A549 (cell line): ENCODE results near the gene SLC25A3. TPM values are rescaled to one million over a fixed set of nuclear protein-coding genes. Genes with fewer than 3 reads are reported as not detected.
A peak's percentile ranks its signal among the peaks of the same experiment; 100 is the strongest.

Experiments
- ATAC-seq, 2 experiments: fragments of 200-7000 bp in 1 of 2; fragments of >200 bp in 1 of 2; cut with Nextera tagmentation in 1 of 2; cut with Tn5 transposase in 1 of 2; 3 replicates each; pipeline versions ENCODE4 v1.8.0 to v1.9.1; 2018 to 2020; ENCODE audit warnings: mild to moderate bottlenecking in 1 of 2, moderate library complexity in 1 of 2
- CTCF ChIA-PET: fragments of 300-600 bp; sonication (Branson Sonifier 250); formaldehyde crosslinking; extraction: SDS; loops from one replicate; lab custom pipeline; 2021; ENCODE audit warnings: antibody characterized with exemption, inconsistent platforms; lab: Yijun Ruan, JAX
- POLR2A ChIA-PET: fragments of 350-600 bp; formaldehyde crosslinking; extraction: SDS; loops from one replicate; lab custom pipeline; 2021; ENCODE audit warnings: antibody characterized with exemption, inconsistent platforms; lab: Yijun Ruan, JAX
- DNase-seq, 2 experiments: peaks; one replicate each; pipeline versions ENCODE4 v3.0.0 to v3.0.0-alpha.2; 2011 to 2016; ENCODE audit warnings: low read depth in 1 of 2, low spot score in 1 of 2
- FAIRE-seq: peaks from 2 replicates; lab custom pipeline; 2011; peaks lifted over from hg19 to GRCh38; lab: Jason Lieb, UNC
- H3K27ac ChIP-seq, 2 experiments: fragments of >200 bp; sonication (Bioruptor Twin); formaldehyde crosslinking; 3 replicates each; pipeline ENCODE4 v1.5.1; 2016 to 2017
- H3K4me1 ChIP-seq: fragments of >200 bp; sonication (Bioruptor Twin); formaldehyde crosslinking; 3 replicates; pipeline ENCODE4 v1.6.1; 2016
- H3K4me2 ChIP-seq: fragments of >200 bp; sonication (Bioruptor Twin); formaldehyde crosslinking; 3 replicates; pipeline ENCODE4 v1.6.1; 2016
- H3K4me3 ChIP-seq: fragments of >200 bp; sonication (Bioruptor Twin); formaldehyde crosslinking; 3 replicates; pipeline ENCODE4 v1.5.1; 2016
- H3K9me3 ChIP-seq: fragments of >200 bp; sonication (Bioruptor Twin); formaldehyde crosslinking; 3 replicates; pipeline ENCODE4 v1.6.1; 2016
- CHD2 ChIP-seq: fragments of 150-350 bp; IDR thresholded peaks from 2 replicates; pipeline ENCODE4 v1.6.1; 2014; ENCODE audit warnings: low read length; ENCODE audit not compliant: partially characterized antibody
- EHMT2 ChIP-seq: fragments of 200-600 bp; sonication (generic); IDR thresholded peaks from 2 replicates; pipeline ENCODE4 v1.6.1; 2016; ENCODE audit warnings: antibody characterized with exemption, low read depth, mild to moderate bottlenecking, moderate library complexity
- FOSB ChIP-seq: fragments of 250-450 bp; sonication (Bioruptor Pico); IDR thresholded peaks from 2 replicates; pipeline ENCODE4 v1.5.0; 2020; ENCODE audit warnings: mild to moderate bottlenecking, moderate library complexity
- HOXB13 ChIP-seq: fragments of 250-450 bp; sonication (Bioruptor Pico); IDR thresholded peaks from 2 replicates; pipeline ENCODE4 v1.5.0; 2020; ENCODE audit warnings: low read depth, mild to moderate bottlenecking, moderate library complexity
- HOXB5 ChIP-seq: fragments of 250-450 bp; sonication (Bioruptor Pico); IDR thresholded peaks from 2 replicates; pipeline ENCODE4 v1.5.0; 2020; ENCODE audit warnings: mild to moderate bottlenecking, moderate library complexity
- PHF8 ChIP-seq: fragments of 200-600 bp; sonication (generic); IDR thresholded peaks from 2 replicates; pipeline ENCODE4 v1.6.1; 2016; ENCODE audit warnings: low read depth, mild to moderate bottlenecking, antibody characterized with exemption, moderate library complexity, borderline replicate concordance
- RNF2 ChIP-seq: fragments of 200-600 bp; sonication (generic); IDR thresholded peaks from 2 replicates; pipeline ENCODE4 v1.6.1; 2016; ENCODE audit warnings: low read depth, mild to moderate bottlenecking, antibody characterized with exemption, moderate library complexity, borderline replicate concordance
- SREBF2 ChIP-seq: fragments of 450-650 bp; IDR thresholded peaks from 2 replicates; pipeline ENCODE4 v1.6.1; 2014; ENCODE audit warnings: mild to moderate bottlenecking, moderate library complexity
- TFCP2L1 ChIP-seq: fragments of 250-450 bp; sonication (Bioruptor Pico); IDR thresholded peaks from 2 replicates; pipeline ENCODE4 v1.5.0; 2021; ENCODE audit warnings: mild to moderate bottlenecking
- WGBS: methylation state at CpG from one replicate; pipeline ENCODE4 v1.1.6; 2017; ENCODE audit errors: missing lambda C conversion rate; 5-methylcytosine and 5-hydroxymethylcytosine counted together
- polyA plus RNA-seq, 4 experiments: library from polyadenylated mRNA; depleted of rRNA in 3 of 4; stranded (reverse); fragments of >200 nt; fragmentation: RNase III in 1 of 4; extraction: RNeasy Plus Mini Kit Qiagen cat#74134 plus additional on column Dnase treatment in 1 of 4; gene quantifications; 2 replicates in 3 of 4; 3 replicates in 1 of 4; pipeline ENCODE4 v1.2.3, GENCODE V29; 2011 to 2017
- TF ChIP-seq, protein P1 (sequence below): IDR thresholded peaks from 2 replicates; pipeline ENCODE4 v1.6.1; 2012; ENCODE audit warnings: low read depth, borderline replicate concordance
- TF ChIP-seq, protein P2 (sequence below): fragments of 450-650 bp; IDR thresholded peaks from 2 replicates; pipeline ENCODE4 v1.6.1; 2014; ENCODE audit warnings: antibody characterized with exemption
- TF ChIP-seq, protein P3 (sequence below): fragments of >200 bp; sonication (Bioruptor Twin); formaldehyde crosslinking; IDR thresholded peaks from 2 replicates; pipeline ENCODE4 v1.6.1; 2016
- TF ChIP-seq, protein P4 (sequence below): fragments of >200 bp; sonication (Bioruptor Twin); formaldehyde crosslinking; IDR thresholded peaks from 3 replicates; pipeline ENCODE4 v1.5.1; 2016
- TF ChIP-seq, protein P5 (sequence below): fragments of 200-600 bp; sonication (generic); IDR thresholded peaks from 2 replicates; pipeline ENCODE4 v1.6.1; 2016; ENCODE audit warnings: antibody characterized with exemption, mild to moderate bottlenecking, moderate library complexity

Gene SLC25A3
- polyA plus RNA-seq, 2 of the 4 experiments (the other 2 are of a cell fraction): 790 to 1,232 TPM

DNA sequence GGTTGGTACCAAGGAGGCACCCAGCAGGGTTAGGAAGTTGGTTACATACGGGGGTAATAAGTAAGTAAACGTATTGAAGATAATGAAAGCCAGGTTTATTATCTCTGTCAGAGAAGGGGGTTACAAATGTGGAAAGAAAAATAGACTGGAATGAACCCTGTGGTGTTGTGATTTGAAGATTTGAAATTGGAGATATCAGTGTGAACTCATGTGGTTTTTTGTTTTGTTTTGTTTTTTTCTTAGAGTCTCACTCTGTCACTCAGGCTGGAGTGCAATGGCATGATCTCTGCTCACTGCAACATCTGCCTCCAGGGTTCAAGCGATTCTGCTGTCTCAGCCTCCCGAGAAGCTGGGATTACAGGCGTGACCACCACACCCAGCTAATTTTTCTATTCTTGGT lies 14.1 kb upstream of the SLC25A3 start:
- FAIRE-seq (no peak), DNase-seq (no peak), ATAC-seq (no peak)
- 78% methylated on average over 5 of the region's 5 CpGs for WGBS
- TF ChIP-seq FOSB: no peak
- TF ChIP-seq TFCP2L1 (CRISPR knock-in tag): no peak
- TF ChIP-seq EHMT2: no peak
- TF ChIP-seq, protein P1, sequence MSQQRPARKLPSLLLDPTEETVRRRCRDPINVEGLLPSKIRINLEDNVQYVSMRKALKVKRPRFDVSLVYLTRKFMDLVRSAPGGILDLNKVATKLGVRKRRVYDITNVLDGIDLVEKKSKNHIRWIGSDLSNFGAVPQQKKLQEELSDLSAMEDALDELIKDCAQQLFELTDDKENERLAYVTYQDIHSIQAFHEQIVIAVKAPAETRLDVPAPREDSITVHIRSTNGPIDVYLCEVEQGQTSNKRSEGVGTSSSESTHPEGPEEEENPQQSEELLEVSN: no peak
- TF ChIP-seq, protein P2, sequence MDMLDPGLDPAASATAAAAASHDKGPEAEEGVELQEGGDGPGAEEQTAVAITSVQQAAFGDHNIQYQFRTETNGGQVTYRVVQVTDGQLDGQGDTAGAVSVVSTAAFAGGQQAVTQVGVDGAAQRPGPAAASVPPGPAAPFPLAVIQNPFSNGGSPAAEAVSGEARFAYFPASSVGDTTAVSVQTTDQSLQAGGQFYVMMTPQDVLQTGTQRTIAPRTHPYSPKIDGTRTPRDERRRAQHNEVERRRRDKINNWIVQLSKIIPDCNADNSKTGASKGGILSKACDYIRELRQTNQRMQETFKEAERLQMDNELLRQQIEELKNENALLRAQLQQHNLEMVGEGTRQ: no peak
- TF ChIP-seq, protein P3, sequence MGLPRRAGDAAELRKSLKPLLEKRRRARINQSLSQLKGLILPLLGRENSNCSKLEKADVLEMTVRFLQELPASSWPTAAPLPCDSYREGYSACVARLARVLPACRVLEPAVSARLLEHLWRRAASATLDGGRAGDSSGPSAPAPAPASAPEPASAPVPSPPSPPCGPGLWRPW: no peak
- TF ChIP-seq PHF8: no peak
- no peak for TF ChIP-seq SREBF2
- no peak for TF ChIP-seq HOXB13 (CRISPR knock-in tag)
- TF ChIP-seq, protein P4, sequence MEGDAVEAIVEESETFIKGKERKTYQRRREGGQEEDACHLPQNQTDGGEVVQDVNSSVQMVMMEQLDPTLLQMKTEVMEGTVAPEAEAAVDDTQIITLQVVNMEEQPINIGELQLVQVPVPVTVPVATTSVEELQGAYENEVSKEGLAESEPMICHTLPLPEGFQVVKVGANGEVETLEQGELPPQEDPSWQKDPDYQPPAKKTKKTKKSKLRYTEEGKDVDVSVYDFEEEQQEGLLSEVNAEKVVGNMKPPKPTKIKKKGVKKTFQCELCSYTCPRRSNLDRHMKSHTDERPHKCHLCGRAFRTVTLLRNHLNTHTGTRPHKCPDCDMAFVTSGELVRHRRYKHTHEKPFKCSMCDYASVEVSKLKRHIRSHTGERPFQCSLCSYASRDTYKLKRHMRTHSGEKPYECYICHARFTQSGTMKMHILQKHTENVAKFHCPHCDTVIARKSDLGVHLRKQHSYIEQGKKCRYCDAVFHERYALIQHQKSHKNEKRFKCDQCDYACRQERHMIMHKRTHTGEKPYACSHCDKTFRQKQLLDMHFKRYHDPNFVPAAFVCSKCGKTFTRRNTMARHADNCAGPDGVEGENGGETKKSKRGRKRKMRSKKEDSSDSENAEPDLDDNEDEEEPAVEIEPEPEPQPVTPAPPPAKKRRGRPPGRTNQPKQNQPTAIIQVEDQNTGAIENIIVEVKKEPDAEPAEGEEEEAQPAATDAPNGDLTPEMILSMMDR: no peak
- no peak for TF ChIP-seq RNF2
- ChIA-PET POLR2A (interaction anchor here (1.5 kb wide), 1 partner anchor 14 kb away, joined by 10 read pairs; the partner anchor contains the start of gene SLC25A3), CTCF (interaction anchor here (1.6 to 2.1 kb wide), 2 partner anchors 9 to 13 kb away, joined by 4 to 11 read pairs; no protein-coding TSS in a partner anchor)
- no peaks in the 10 kb centered on the region for H3K9me3 ChIP-seq
- no peak overlapping the region for H3K4me3 ChIP-seq
- peaks cover 16% of the 10 kb centered on the region for H3K4me1 ChIP-seq
- no peak overlapping the region for H3K27ac ChIP-seq
- H3K4me2 ChIP-seq: peak overlapping the region; percentile 16; the same call in 1 of the 3 replicates

DNA sequence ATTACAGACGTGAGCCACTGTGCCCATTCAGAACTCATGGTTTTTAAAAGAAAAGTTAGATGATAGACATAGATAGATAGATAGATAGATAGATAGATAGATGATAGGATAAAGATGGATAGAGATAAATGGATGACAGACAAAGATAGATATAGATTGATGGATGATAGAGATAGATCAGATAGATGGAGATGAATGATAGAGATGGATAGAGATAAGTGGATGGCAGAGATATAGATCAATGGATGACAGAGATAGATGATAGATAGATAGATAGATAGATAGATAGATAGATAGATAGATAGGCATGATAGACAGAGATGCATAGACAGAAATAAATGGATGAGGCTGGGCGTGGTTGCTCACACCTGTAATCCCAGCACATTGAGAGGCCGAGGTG lies 13.7 kb upstream of the SLC25A3 start:
- H3K27ac ChIP-seq: no peak overlapping the region
- no peak overlapping the region for H3K4me3 ChIP-seq
- POLR2A ChIA-PET: no interaction called here
- TF ChIP-seq HOXB5 (CRISPR knock-in tag) (no peak), CHD2 (no peak)
- TF ChIP-seq, protein P5, sequence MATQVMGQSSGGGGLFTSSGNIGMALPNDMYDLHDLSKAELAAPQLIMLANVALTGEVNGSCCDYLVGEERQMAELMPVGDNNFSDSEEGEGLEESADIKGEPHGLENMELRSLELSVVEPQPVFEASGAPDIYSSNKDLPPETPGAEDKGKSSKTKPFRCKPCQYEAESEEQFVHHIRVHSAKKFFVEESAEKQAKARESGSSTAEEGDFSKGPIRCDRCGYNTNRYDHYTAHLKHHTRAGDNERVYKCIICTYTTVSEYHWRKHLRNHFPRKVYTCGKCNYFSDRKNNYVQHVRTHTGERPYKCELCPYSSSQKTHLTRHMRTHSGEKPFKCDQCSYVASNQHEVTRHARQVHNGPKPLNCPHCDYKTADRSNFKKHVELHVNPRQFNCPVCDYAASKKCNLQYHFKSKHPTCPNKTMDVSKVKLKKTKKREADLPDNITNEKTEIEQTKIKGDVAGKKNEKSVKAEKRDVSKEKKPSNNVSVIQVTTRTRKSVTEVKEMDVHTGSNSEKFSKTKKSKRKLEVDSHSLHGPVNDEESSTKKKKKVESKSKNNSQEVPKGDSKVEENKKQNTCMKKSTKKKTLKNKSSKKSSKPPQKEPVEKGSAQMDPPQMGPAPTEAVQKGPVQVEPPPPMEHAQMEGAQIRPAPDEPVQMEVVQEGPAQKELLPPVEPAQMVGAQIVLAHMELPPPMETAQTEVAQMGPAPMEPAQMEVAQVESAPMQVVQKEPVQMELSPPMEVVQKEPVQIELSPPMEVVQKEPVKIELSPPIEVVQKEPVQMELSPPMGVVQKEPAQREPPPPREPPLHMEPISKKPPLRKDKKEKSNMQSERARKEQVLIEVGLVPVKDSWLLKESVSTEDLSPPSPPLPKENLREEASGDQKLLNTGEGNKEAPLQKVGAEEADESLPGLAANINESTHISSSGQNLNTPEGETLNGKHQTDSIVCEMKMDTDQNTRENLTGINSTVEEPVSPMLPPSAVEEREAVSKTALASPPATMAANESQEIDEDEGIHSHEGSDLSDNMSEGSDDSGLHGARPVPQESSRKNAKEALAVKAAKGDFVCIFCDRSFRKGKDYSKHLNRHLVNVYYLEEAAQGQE: no peak
- TF ChIP-seq, protein P1: no peak
- H3K4me2 ChIP-seq: no peak overlapping the region
- CTCF ChIA-PET: interaction anchor here (1.6 to 4.8 kb wide), 3 partner anchors 10 to 13 kb away, joined by 4 to 25 read pairs (median 11); no protein-coding TSS in a partner anchor
- DNase-seq (no peak), ATAC-seq (no peak), FAIRE-seq (no peak)
- peaks cover 11% of the 10 kb centered on the region; the same call in 2 of the 3 replicates for H3K4me1 ChIP-seq
- 85% methylated on average over 3 of the region's 3 CpGs for WGBS
- H3K9me3 ChIP-seq: no peaks in the 10 kb centered on the region
